ENCODE data around the gene GET4.

Gene GET4

DNA sequence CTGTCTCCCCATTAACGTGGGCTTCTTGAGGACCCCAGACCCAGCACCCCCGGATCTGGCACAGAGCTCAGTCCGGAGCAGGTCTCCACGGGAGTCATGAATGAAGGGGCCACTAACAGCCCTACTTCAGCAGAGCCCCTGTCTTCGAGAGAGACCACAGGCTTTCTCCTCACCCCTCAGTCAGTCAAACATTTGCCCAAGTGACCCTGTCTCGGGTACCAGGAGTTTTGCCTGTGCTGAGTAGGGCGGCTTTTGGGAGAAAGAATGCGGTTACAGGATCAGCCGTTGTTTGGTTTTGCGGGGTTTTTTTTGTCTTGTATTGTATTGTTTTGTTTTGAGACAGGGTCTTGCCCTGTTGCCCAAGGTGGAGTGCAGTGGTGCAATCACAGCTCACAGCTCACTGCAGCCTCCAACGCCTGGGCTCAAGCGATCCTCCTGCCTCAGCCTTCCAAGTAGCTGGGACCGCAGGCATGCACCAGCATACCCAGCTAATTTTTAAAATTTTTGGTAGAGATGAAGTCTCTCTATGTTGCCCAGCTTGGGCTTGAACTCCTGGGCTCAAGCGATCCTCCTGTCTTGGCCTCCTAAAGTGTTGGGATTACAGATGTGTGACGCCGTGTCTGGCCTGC lies 61.6 kb downstream of the GET4 start:
- Histone ChIP-seq H3K27ac (ENCODE audit: low read length) (no peak overlapping the region), H3K9ac (ENCODE audit: low read length) (no peak overlapping the region), H3F3A (ENCODE audit: insufficient read depth, low read length) (no peaks in the 10 kb centered on the region), H3K9me2 (replicated peaks; ENCODE audit: insufficient read depth, low read length) (no peaks in the 10 kb centered on the region), H3K79me2 (ENCODE audit: low read length) (no peaks in the 10 kb centered on the region), H3K4me3 (ENCODE audit: low read length) (no peak overlapping the region), H3K9me3 (replicated peaks; ENCODE audit: insufficient read depth, low read length) (no peaks in the 10 kb centered on the region), H3K36me3 (replicated peaks; ENCODE audit: insufficient read depth, low read length) (no peaks in the 10 kb centered on the region), H2AFZ (ENCODE audit: low read length) (no peak overlapping the region), H3K27me3 (replicated peaks; ENCODE audit: insufficient read depth, low read length) (peaks cover 42% of the 10 kb centered on the region), H3K4me1 (ENCODE audit: low read length) (no peaks in the 10 kb centered on the region), H4K20me1 (ENCODE audit: insufficient read depth, low read length) (no peaks in the 10 kb centered on the region), H3K4me2 (ENCODE audit: low read depth, low read length) (no peak overlapping the region)
- no peak for DNase-seq
- TF ChIP-seq EZH2phosphoT487 (IDR thresholded peaks at IDR 0.05; ENCODE audit: low read length) (no peak), EZH2 (optimal IDR thresholded peaks at IDR 0.05; ENCODE audit: low read depth, low read length) (no peak)
- TF ChIP-seq, protein P1, sequence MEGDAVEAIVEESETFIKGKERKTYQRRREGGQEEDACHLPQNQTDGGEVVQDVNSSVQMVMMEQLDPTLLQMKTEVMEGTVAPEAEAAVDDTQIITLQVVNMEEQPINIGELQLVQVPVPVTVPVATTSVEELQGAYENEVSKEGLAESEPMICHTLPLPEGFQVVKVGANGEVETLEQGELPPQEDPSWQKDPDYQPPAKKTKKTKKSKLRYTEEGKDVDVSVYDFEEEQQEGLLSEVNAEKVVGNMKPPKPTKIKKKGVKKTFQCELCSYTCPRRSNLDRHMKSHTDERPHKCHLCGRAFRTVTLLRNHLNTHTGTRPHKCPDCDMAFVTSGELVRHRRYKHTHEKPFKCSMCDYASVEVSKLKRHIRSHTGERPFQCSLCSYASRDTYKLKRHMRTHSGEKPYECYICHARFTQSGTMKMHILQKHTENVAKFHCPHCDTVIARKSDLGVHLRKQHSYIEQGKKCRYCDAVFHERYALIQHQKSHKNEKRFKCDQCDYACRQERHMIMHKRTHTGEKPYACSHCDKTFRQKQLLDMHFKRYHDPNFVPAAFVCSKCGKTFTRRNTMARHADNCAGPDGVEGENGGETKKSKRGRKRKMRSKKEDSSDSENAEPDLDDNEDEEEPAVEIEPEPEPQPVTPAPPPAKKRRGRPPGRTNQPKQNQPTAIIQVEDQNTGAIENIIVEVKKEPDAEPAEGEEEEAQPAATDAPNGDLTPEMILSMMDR (IDR thresholded peaks at IDR 0.05; ENCODE audit: low read length) = no peak

DNA sequence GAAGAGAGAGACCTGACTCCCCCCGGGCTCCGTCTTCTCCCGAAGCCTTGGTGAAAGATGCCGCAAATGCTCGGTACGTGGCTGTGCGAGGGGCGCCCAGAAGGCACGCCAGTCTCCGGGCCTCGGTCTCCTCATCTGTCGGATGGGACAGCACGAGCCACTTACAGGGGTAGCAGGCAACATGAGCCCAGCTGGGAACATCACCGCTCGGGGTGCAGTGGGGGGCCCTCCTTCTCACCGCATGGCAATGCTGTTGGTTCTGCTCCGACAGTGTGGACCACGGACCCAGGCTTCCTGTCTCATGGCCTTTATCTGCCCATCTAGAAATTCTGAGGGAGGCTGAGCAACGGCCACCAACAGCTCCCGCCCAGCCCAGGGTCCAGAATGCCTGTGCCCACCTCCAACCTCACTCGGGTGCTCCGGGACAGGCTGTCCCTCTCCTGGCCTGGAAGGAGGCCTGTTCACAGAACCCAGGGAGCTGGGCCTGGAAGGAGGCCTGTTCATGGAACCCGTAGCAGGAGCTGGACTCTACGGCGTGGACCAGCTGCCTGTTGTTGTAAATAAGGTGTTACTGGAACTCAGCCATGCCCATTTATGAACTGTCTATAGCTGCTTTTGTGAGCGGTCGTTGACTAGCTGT lies 62.3 kb downstream of the GET4 start:
- Histone ChIP-seq H3K4me1 (ENCODE audit: low read length) (no peaks in the 10 kb centered on the region), H3K27me3 (replicated peaks; ENCODE audit: insufficient read depth, low read length) (peaks cover 42% of the 10 kb centered on the region), H3K27ac (ENCODE audit: low read length) (no peak overlapping the region), H3K9me2 (replicated peaks; ENCODE audit: insufficient read depth, low read length) (no peaks in the 10 kb centered on the region), H3K4me2 (ENCODE audit: low read depth, low read length) (no peak overlapping the region), H3K36me3 (replicated peaks; ENCODE audit: insufficient read depth, low read length) (no peaks in the 10 kb centered on the region), H3K9ac (ENCODE audit: low read length) (no peak overlapping the region), H3K9me3 (replicated peaks; ENCODE audit: insufficient read depth, low read length) (no peaks in the 10 kb centered on the region), H3K79me2 (ENCODE audit: low read length) (no peaks in the 10 kb centered on the region), H3K4me3 (ENCODE audit: low read length) (no peak overlapping the region), H3F3A (ENCODE audit: insufficient read depth, low read length) (no peaks in the 10 kb centered on the region), H2AFZ (ENCODE audit: low read length) (no peak overlapping the region), H4K20me1 (ENCODE audit: insufficient read depth, low read length) (no peaks in the 10 kb centered on the region)
- TF ChIP-seq, protein P1 (IDR thresholded peaks at IDR 0.05; ENCODE audit: low read length) = no peak
- TF ChIP-seq EZH2phosphoT487 (IDR thresholded peaks at IDR 0.05; ENCODE audit: low read length) = no peak
- TF ChIP-seq EZH2 (optimal IDR thresholded peaks at IDR 0.05; ENCODE audit: low read depth, low read length) = no peak
- no peak for DNase-seq

DNA sequence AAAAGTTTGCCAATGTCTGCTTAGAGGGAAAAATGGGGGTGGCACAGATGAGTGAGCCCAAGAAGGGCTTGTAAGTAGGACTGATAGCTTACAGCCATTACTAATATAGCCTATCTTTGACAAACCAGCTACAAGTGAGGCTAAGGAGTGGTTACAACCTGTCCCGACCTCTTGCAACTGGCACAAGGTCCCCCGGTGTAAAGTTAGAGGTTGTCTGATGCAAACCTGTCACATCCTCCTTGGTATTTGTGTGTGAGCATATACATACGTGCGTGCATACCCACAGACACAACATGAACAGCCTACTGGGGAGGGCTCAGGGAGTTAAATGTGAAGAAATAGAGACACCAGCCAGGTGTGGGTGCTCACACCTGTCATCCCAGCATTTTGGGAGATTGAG lies 63.5 kb downstream of the GET4 start:
- no peak for DNase-seq
- H2AFZ ChIP-seq (ENCODE audit: low read length) = no peak overlapping the region
- H3K4me3 ChIP-seq (ENCODE audit: low read length) = no peak overlapping the region
- H3K9me3 ChIP-seq (replicated peaks; ENCODE audit: insufficient read depth, low read length) = no peaks in the 10 kb centered on the region
- H3K9me2 ChIP-seq (replicated peaks; ENCODE audit: insufficient read depth, low read length) = no peaks in the 10 kb centered on the region
- H4K20me1 ChIP-seq (ENCODE audit: insufficient read depth, low read length) = no peaks in the 10 kb centered on the region
- no peak overlapping the region for H3K9ac ChIP-seq (ENCODE audit: low read length)
- H3K27me3 ChIP-seq (replicated peaks; ENCODE audit: insufficient read depth, low read length) = peaks cover 47% of the 10 kb centered on the region
- H3F3A ChIP-seq (ENCODE audit: insufficient read depth, low read length) = no peaks in the 10 kb centered on the region
- H3K36me3 ChIP-seq (replicated peaks; ENCODE audit: insufficient read depth, low read length) = no peaks in the 10 kb centered on the region
- TF ChIP-seq, protein P1 (IDR thresholded peaks at IDR 0.05; ENCODE audit: low read length) = no peak
- TF ChIP-seq EZH2phosphoT487 (IDR thresholded peaks at IDR 0.05; ENCODE audit: low read length) = no peak
- no peaks in the 10 kb centered on the region for H3K4me1 ChIP-seq (ENCODE audit: low read length)
- no peak overlapping the region for H3K27ac ChIP-seq (ENCODE audit: low read length)
- no peak overlapping the region for H3K4me2 ChIP-seq (ENCODE audit: low read depth, low read length)
- no peaks in the 10 kb centered on the region for H3K79me2 ChIP-seq (ENCODE audit: low read length)
